Cardiac fibroblast (primary cell): ENCODE measurements around the gene RERE.

Experiments
- DNase-seq, 2 donors: peaks; one replicate each; pipeline versions ENCODE4 v3.0.0 to v3.0.0-alpha.2; 2010; ENCODE audit warnings: low read depth in 2 of 2
- H3K4me3 ChIP-seq, 2 donors: replicated peaks in 1 of 2; 1 replicate in 1 of 2; 2 replicates in 1 of 2; pipeline ENCODE4 v1.5.1; 2011; ENCODE audit warnings: low read depth in 2 of 2, low read length in 2 of 2, mild to moderate bottlenecking in 2 of 2, moderate library complexity in 1 of 2
- TF ChIP-seq, protein P1 (sequence below): IDR thresholded peaks from one replicate; pipeline ENCODE4 v1.5.1; 2011; ENCODE audit warnings: low read depth, mild to moderate bottlenecking, low read length, inconsistent platforms

The RERE gene

DNA sequence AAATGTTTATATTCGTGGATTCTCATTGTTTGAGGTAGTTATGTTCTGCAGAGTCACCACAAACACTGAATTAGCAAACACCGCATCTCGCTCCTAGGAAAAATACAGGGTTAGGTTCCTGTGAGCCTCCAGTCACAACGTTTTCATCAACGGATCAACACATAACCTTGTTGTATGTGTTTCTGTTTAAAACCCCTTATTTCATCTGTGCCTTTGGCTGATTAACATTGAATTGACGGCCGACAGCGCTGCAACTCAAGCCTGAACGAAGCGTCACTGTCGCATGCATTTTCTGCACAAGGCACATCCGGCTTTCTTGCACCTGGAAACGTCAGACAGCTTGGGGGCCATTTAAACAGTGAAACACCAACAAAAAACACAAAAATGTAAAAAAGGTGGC, 491.2 kb downstream of the RERE start:
- TF ChIP-seq, protein P1, sequence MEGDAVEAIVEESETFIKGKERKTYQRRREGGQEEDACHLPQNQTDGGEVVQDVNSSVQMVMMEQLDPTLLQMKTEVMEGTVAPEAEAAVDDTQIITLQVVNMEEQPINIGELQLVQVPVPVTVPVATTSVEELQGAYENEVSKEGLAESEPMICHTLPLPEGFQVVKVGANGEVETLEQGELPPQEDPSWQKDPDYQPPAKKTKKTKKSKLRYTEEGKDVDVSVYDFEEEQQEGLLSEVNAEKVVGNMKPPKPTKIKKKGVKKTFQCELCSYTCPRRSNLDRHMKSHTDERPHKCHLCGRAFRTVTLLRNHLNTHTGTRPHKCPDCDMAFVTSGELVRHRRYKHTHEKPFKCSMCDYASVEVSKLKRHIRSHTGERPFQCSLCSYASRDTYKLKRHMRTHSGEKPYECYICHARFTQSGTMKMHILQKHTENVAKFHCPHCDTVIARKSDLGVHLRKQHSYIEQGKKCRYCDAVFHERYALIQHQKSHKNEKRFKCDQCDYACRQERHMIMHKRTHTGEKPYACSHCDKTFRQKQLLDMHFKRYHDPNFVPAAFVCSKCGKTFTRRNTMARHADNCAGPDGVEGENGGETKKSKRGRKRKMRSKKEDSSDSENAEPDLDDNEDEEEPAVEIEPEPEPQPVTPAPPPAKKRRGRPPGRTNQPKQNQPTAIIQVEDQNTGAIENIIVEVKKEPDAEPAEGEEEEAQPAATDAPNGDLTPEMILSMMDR, result no peak
- DNase-seq, result no peak
- H3K4me3 ChIP-seq, result no peak overlapping the region

DNA sequence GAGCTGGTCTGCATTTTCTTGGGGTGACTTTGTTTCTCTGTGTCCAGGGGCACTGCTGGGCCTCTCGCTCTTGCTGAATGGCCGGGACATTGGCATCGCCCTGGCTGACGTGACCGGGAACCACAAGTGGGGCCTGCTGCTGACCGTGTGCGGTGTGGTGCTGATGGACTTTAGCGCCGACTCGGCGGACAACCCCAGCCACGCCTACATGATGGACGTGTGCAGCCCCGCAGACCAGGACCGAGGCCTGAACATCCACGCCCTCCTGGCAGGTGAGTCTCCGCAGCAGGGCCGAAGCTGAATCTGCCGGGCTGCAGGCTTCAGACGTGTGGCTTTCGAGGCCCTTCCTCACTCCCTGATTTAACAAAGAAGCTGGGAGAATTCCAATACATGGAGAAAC, 491.7 kb downstream of the RERE start:
- DNase-seq, result no peak
- TF ChIP-seq, protein P1, result no peak
- no peak overlapping the region for H3K4me3 ChIP-seq

DNA sequence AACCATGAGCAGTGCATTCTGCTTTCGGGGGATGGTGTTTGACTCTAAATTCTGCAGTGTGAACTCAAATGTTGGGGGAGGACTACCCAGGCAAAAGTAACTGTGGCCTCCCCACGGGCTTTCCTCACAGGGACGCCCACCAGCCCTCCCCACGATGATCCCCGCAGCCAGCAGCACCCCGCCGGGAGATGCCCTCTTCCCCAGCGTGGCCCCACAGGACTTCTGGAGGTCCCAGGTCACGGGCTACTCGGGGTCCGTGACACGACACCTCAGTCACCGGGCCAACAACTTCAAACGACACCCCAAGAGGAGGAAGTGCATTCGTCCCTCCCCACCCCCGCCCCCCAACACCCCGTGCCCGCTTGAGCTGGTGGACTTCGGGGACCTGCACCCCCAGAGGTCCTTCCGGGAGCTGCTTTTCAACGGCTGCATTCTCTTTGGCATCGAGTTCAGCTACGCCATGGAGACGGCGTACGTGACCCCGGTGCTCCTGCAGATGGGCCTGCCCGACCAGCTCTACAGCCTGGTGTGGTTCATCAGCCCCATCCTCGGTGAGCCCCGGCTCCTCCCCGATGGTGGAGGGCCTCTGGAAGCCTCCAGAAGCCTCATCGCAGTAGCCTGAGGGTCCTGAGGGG, 493.1 kb downstream of the RERE start:
- TF ChIP-seq, protein P1, result no peak

DNA sequence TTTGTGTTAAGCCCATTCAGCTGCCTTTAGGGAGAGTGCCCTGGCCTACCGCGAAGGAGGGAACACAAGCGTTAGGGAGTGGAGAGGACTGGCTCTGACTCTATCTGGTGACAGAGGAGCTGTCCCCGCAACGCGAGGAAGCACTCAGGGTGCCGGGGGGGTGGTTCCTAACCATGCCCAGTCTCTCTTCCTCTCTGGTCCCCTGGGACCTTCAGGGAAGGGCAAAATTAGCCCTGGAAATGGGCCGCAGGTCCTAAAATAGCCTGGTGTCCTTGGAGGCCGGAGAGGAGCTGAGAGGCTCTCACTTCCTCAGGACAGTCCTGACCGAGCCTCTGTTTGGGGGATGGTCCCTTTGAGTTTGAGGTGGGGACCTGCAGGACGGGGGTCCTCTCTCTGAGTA, 493.7 kb downstream of the RERE start:
- H3K4me3 ChIP-seq, result no peak overlapping the region
- peak in 1 of 2 donors; percentile 38 for DNase-seq
- TF ChIP-seq, protein P1, result no peak

More for the DNA sequence above, 493.1 kb downstream of the RERE start:
- no peak overlapping the region for H3K4me3 ChIP-seq
- no peak for DNase-seq

DNA sequence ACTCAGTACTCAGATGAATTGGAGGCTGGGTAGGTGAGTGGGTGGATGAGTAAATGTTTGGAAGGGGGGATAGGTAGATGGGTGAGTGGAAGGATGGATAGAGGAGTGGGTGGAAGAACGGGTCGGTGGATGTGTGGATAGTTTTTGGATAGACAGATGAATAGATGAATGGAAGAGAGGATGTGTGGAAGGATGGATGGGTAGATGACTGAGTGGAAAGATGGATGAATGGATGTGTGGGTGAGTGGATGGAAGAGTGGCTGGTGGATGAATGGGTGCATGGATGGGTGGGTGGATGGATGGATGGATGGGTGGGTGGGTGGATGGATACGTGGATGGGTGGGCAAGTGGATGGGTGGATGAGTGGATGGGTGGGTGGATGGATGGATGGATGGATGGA, 495.8 kb downstream of the RERE start:
- TF ChIP-seq, protein P1, result no peak
- no peak for DNase-seq
- H3K4me3 ChIP-seq, result no peak overlapping the region

DNA sequence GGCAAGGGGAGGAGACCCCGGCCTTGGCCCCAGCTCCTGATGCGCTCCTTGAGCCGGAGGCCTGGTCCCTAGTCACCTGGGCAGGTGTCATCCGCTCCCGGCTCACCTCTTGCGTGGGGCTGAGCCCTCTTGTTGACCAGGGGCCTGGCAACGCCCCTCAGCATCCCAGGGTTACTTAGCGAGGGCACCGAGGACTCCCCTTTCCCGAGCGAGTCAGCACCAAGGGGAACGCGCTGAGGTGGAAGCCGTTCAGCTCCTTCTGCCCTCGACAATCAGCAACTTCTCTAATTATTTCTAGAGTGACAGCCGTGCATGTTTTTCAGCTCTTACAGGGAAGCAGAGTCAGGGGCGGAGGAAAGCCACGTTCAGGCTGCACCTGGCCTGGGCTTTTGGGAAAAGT, 499.0 kb downstream of the RERE start:
- no peak for DNase-seq
- peak overlapping the region; percentile 63 to 66 for H3K4me3 ChIP-seq
- TF ChIP-seq, protein P1, result no peak
